ENCODE results near the gene SLAMF1.

The SLAMF1 gene

GRCh38 chr1:160645386-160646130, 1.3 kb downstream of the SLAMF1 start:
- Histone ChIP-seq H3K36me3 (ENCODE audit: control insufficient read depth, insufficient read depth, low read length) (no peaks in the 10 kb centered on the region), H3K4me3 (ENCODE audit: low read depth, low read length) (no peak overlapping the region), H3K4me1 (ENCODE audit: control insufficient read depth, insufficient read depth, low read length) (no peaks in the 10 kb centered on the region), H3K9me3 (ENCODE audit: control insufficient read depth, insufficient read depth, low read length) (no peaks in the 10 kb centered on the region), H3K27me3 (ENCODE audit: control insufficient read depth, insufficient read depth, low read length) (peaks cover 4% of the 10 kb centered on the region), H3K9ac (ENCODE audit: low read depth, low read length) (no peak overlapping the region)

GRCh38 chr1:160644399-160644798, 2.4 kb downstream of the SLAMF1 start:
- Histone ChIP-seq H3K27me3 (ENCODE audit: control insufficient read depth, insufficient read depth, low read length) (peaks cover 4% of the 10 kb centered on the region), H3K9ac (ENCODE audit: low read depth, low read length) (no peak overlapping the region), H3K4me1 (ENCODE audit: control insufficient read depth, insufficient read depth, low read length) (no peaks in the 10 kb centered on the region), H3K36me3 (ENCODE audit: control insufficient read depth, insufficient read depth, low read length) (no peaks in the 10 kb centered on the region), H3K9me3 (ENCODE audit: control insufficient read depth, insufficient read depth, low read length) (no peaks in the 10 kb centered on the region), H3K4me3 (ENCODE audit: low read depth, low read length) (no peak overlapping the region)

- H3K9me3 ChIP-seq (ENCODE audit: control insufficient read depth, insufficient read depth, low read length), result no peaks in the 10 kb centered on the region
- no peaks in the 10 kb centered on the region for H3K4me1 ChIP-seq (ENCODE audit: control insufficient read depth, insufficient read depth, low read length)
- no peaks in the 10 kb centered on the region for H3K36me3 ChIP-seq (ENCODE audit: control insufficient read depth, insufficient read depth, low read length)
- no peak overlapping the region for H3K9ac ChIP-seq (ENCODE audit: low read depth, low read length)
- peaks cover 4% of the 10 kb centered on the region for H3K27me3 ChIP-seq (ENCODE audit: control insufficient read depth, insufficient read depth, low read length)
- no peak overlapping the region for H3K4me3 ChIP-seq (ENCODE audit: low read depth, low read length)
Measured at GRCh38 chr1:160643138-160643537, 3.7 kb downstream of the SLAMF1 start.

- H3K27me3 ChIP-seq (ENCODE audit: control insufficient read depth, insufficient read depth, low read length), result peaks cover 4% of the 10 kb centered on the region
- H3K9ac ChIP-seq (ENCODE audit: low read depth, low read length), result no peak overlapping the region
- H3K4me3 ChIP-seq (ENCODE audit: low read depth, low read length), result no peak overlapping the region
- H3K36me3 ChIP-seq (ENCODE audit: control insufficient read depth, insufficient read depth, low read length), result no peaks in the 10 kb centered on the region
- no peaks in the 10 kb centered on the region for H3K9me3 ChIP-seq (ENCODE audit: control insufficient read depth, insufficient read depth, low read length)
- H3K4me1 ChIP-seq (ENCODE audit: control insufficient read depth, insufficient read depth, low read length), result no peaks in the 10 kb centered on the region
Measured at GRCh38 chr1:160642281-160642644, 4.6 kb downstream of the SLAMF1 start.

- H3K4me1 ChIP-seq (ENCODE audit: control insufficient read depth, insufficient read depth, low read length), result no peaks in the 10 kb centered on the region
- peaks cover 1% of the 10 kb centered on the region for H3K27me3 ChIP-seq (ENCODE audit: control insufficient read depth, insufficient read depth, low read length)
- no peak overlapping the region for H3K4me3 ChIP-seq (ENCODE audit: low read depth, low read length)
- no peaks in the 10 kb centered on the region for H3K9me3 ChIP-seq (ENCODE audit: control insufficient read depth, insufficient read depth, low read length)
- no peaks in the 10 kb centered on the region for H3K36me3 ChIP-seq (ENCODE audit: control insufficient read depth, insufficient read depth, low read length)
- H3K9ac ChIP-seq (ENCODE audit: low read depth, low read length), result no peak overlapping the region
Measured at GRCh38 chr1:160641323-160642280, 5.2 kb downstream of the SLAMF1 start.

GRCh38 chr1:160640359-160641123, 6.3 kb downstream of the SLAMF1 start:
- no peaks in the 10 kb centered on the region for H3K9me3 ChIP-seq (ENCODE audit: control insufficient read depth, insufficient read depth, low read length)
- no peak overlapping the region for H3K9ac ChIP-seq (ENCODE audit: low read depth, low read length)
- H3K27me3 ChIP-seq (ENCODE audit: control insufficient read depth, insufficient read depth, low read length), result no peaks in the 10 kb centered on the region
- no peaks in the 10 kb centered on the region for H3K4me1 ChIP-seq (ENCODE audit: control insufficient read depth, insufficient read depth, low read length)
- no peaks in the 10 kb centered on the region for H3K36me3 ChIP-seq (ENCODE audit: control insufficient read depth, insufficient read depth, low read length)
- no peak overlapping the region for H3K4me3 ChIP-seq (ENCODE audit: low read depth, low read length)

GRCh38 chr1:160639652-160640051, 7.2 kb downstream of the SLAMF1 start:
- no peaks in the 10 kb centered on the region for H3K9me3 ChIP-seq (ENCODE audit: control insufficient read depth, insufficient read depth, low read length)
- H3K4me3 ChIP-seq (ENCODE audit: low read depth, low read length), result no peak overlapping the region
- no peaks in the 10 kb centered on the region for H3K4me1 ChIP-seq (ENCODE audit: control insufficient read depth, insufficient read depth, low read length)
- H3K9ac ChIP-seq (ENCODE audit: low read depth, low read length), result no peak overlapping the region
- H3K27me3 ChIP-seq (ENCODE audit: control insufficient read depth, insufficient read depth, low read length), result no peaks in the 10 kb centered on the region
- no peaks in the 10 kb centered on the region for H3K36me3 ChIP-seq (ENCODE audit: control insufficient read depth, insufficient read depth, low read length)

GRCh38 chr1:160638926-160639325, 7.9 kb downstream of the SLAMF1 start:
- no peak overlapping the region for H3K9ac ChIP-seq (ENCODE audit: low read depth, low read length)
- H3K36me3 ChIP-seq (ENCODE audit: control insufficient read depth, insufficient read depth, low read length), result no peaks in the 10 kb centered on the region
- H3K4me3 ChIP-seq (ENCODE audit: low read depth, low read length), result no peak overlapping the region
- no peaks in the 10 kb centered on the region for H3K27me3 ChIP-seq (ENCODE audit: control insufficient read depth, insufficient read depth, low read length)
- no peaks in the 10 kb centered on the region for H3K4me1 ChIP-seq (ENCODE audit: control insufficient read depth, insufficient read depth, low read length)
- H3K9me3 ChIP-seq (ENCODE audit: control insufficient read depth, insufficient read depth, low read length), result no peaks in the 10 kb centered on the region

- H3K36me3 ChIP-seq (ENCODE audit: control insufficient read depth, insufficient read depth, low read length), result no peaks in the 10 kb centered on the region
- no peak overlapping the region for H3K4me3 ChIP-seq (ENCODE audit: low read depth, low read length)
- no peaks in the 10 kb centered on the region for H3K9me3 ChIP-seq (ENCODE audit: control insufficient read depth, insufficient read depth, low read length)
- no peaks in the 10 kb centered on the region for H3K27me3 ChIP-seq (ENCODE audit: control insufficient read depth, insufficient read depth, low read length)
- no peaks in the 10 kb centered on the region for H3K4me1 ChIP-seq (ENCODE audit: control insufficient read depth, insufficient read depth, low read length)
- no peak overlapping the region for H3K9ac ChIP-seq (ENCODE audit: low read depth, low read length)
Measured at GRCh38 chr1:160638540-160638857, 8.3 kb downstream of the SLAMF1 start.

GRCh38 chr1:160637821-160638539, 8.9 kb downstream of the SLAMF1 start:
- H3K9ac ChIP-seq (ENCODE audit: low read depth, low read length), result no peak overlapping the region
- H3K27me3 ChIP-seq (ENCODE audit: control insufficient read depth, insufficient read depth, low read length), result no peaks in the 10 kb centered on the region
- no peaks in the 10 kb centered on the region for H3K4me1 ChIP-seq (ENCODE audit: control insufficient read depth, insufficient read depth, low read length)
- no peaks in the 10 kb centered on the region for H3K36me3 ChIP-seq (ENCODE audit: control insufficient read depth, insufficient read depth, low read length)
- H3K4me3 ChIP-seq (ENCODE audit: low read depth, low read length), result no peak overlapping the region
- no peaks in the 10 kb centered on the region for H3K9me3 ChIP-seq (ENCODE audit: control insufficient read depth, insufficient read depth, low read length)

GRCh38 chr1:160637065-160637464, 9.8 kb downstream of the SLAMF1 start:
- Histone ChIP-seq H3K4me1 (ENCODE audit: control insufficient read depth, insufficient read depth, low read length) (no peaks in the 10 kb centered on the region), H3K4me3 (ENCODE audit: low read depth, low read length) (no peak overlapping the region), H3K9ac (ENCODE audit: low read depth, low read length) (no peak overlapping the region), H3K27me3 (ENCODE audit: control insufficient read depth, insufficient read depth, low read length) (no peaks in the 10 kb centered on the region), H3K9me3 (ENCODE audit: control insufficient read depth, insufficient read depth, low read length) (no peaks in the 10 kb centered on the region), H3K36me3 (ENCODE audit: control insufficient read depth, insufficient read depth, low read length) (no peaks in the 10 kb centered on the region)
